Measurements from ENCODE around the gene AIRE. TPM values are rescaled to one million over a fixed set of nuclear protein-coding genes. Genes with fewer than 3 reads are reported as not detected.

Gene AIRE
- total and polyA plus RNA-seq, 12 donors: 0.06 to 1.1 (median 0.09) TPM; not detected in 8

DNA sequence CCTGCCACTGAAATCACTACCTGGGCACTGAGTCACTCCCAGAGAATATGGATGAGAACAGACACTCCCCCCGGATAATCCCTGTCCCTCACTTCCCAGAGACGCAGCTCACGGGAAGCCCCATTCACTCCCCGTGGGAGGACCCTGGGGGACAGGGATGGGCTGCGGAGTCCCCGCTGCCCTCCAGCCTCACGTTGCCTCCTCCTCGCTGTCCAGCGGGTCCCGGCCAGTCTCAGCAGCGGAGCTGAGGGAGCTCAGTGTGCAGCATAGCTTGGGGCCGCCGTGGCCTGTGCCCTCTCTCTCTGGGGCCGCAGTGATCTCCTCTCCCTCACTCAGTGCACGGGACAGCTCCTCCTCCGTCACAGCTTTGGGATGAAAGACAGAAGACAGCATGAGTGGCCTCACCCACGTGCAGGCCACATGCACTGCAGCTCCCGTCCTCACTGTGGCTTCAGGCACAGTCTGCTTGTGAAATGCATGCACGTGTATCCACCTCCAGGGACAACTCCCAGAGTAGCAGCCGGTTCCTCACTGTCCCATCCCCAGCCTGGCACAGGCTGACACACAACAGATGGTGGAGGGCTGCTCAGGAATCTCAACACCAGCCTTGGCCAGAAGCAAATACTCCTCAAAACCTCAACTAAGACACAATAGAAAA, 46.1 kb downstream of the AIRE start:
- no peak overlapping the region for H3K4me3 ChIP-seq
- H3K4me1 ChIP-seq (replicated peaks in 1 of 2): no peaks in the 10 kb centered on the region
- H3K9me3 ChIP-seq (replicated peaks in 1 of 3): no peaks in the 10 kb centered on the region
- intact Hi-C loops (cut with DNase I): no loop called here
- 72 to 80% (median 76%) methylated on average over 11 to 20 of the region's 20 CpGs for WGBS, 4 donors
- peaks cover 0 to 24% of the 10 kb centered on the region in 2 donors for H3K36me3 ChIP-seq (replicated peaks in 1 of 2)
- H3K27me3 ChIP-seq: no peaks in the 10 kb centered on the region
- no peak for TF ChIP-seq POLR2A (IDR thresholded peaks at IDR 0.05)
- TF ChIP-seq, protein P1, sequence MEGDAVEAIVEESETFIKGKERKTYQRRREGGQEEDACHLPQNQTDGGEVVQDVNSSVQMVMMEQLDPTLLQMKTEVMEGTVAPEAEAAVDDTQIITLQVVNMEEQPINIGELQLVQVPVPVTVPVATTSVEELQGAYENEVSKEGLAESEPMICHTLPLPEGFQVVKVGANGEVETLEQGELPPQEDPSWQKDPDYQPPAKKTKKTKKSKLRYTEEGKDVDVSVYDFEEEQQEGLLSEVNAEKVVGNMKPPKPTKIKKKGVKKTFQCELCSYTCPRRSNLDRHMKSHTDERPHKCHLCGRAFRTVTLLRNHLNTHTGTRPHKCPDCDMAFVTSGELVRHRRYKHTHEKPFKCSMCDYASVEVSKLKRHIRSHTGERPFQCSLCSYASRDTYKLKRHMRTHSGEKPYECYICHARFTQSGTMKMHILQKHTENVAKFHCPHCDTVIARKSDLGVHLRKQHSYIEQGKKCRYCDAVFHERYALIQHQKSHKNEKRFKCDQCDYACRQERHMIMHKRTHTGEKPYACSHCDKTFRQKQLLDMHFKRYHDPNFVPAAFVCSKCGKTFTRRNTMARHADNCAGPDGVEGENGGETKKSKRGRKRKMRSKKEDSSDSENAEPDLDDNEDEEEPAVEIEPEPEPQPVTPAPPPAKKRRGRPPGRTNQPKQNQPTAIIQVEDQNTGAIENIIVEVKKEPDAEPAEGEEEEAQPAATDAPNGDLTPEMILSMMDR (IDR thresholded peaks at IDR 0.05): no peak
- no peak for DNase-seq
- H3K27ac ChIP-seq: no peak overlapping the region

DNA sequence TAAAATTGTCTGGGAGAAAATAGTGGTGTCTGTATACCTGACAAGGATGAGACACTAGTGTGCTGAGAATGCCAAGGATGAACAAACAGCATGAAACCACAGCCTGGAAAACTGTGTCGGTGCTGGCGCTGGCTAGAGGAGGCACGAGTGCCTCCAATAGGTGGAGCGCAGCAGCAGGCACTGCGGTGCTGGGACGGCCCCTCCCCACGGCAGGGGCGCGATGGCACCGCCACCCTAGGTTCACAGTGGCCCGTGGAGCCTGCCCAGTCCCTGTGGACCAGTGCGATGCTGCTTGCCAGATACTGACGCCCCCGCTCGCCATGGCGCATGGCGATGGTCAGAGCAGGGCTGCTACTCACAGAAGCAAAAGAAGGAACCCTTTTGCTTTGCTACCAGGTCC, 46.7 kb downstream of the AIRE start:
- Histone ChIP-seq H3K27ac (no peak overlapping the region), H3K36me3 (replicated peaks in 1 of 2) (peaks cover 0 to 29% of the 10 kb centered on the region in 2 donors), H3K9me3 (replicated peaks in 1 of 3) (no peaks in the 10 kb centered on the region), H3K4me3 (no peak overlapping the region), H3K27me3 (no peaks in the 10 kb centered on the region), H3K4me1 (replicated peaks in 1 of 2) (no peaks in the 10 kb centered on the region)
- intact Hi-C loops (cut with DNase I): no loop called here
- TF ChIP-seq, protein P1 (IDR thresholded peaks at IDR 0.05): no peak
- no peak for TF ChIP-seq POLR2A (IDR thresholded peaks at IDR 0.05)
- DNase-seq: no peak
- WGBS, 4 donors: 88 to 95% (median 92%) methylated on average over 12 to 17 of the region's 17 CpGs

DNA sequence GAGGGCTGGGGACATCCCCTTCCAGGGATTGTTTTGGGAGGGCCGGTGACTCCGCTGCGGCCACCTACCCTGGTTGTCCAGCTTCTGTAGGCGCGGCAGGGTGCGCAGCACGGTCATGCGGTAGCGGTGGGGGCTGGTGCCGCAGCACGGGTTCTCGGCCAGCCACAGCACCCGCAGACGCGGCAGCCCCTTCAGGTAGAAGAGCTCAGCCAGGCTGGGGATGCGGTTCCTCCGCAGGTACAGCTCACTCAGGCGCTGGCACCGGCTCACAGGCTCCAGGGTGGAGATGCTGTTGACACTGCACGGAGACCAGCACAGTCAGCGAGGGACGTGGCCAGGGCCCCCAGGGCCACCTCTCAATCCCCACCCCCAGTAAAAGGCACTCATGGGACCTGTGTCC, 47.3 kb downstream of the AIRE start:
- Histone ChIP-seq H3K4me3 (no peak overlapping the region), H3K36me3 (replicated peaks in 1 of 2) (peaks cover 0 to 30% of the 10 kb centered on the region in 2 donors), H3K27me3 (no peaks in the 10 kb centered on the region), H3K9me3 (replicated peaks in 1 of 3) (no peaks in the 10 kb centered on the region), H3K4me1 (replicated peaks in 1 of 2) (peaks cover under 1 to 3% of the 10 kb centered on the region in 2 donors), H3K27ac (no peak overlapping the region)
- DNase-seq: no peak
- TF ChIP-seq, protein P1 (IDR thresholded peaks at IDR 0.05): no peak
- no peak for TF ChIP-seq POLR2A (IDR thresholded peaks at IDR 0.05)
- intact Hi-C loops (cut with DNase I): no loop called here
- WGBS, 4 donors: 93 to 96% (median 94%) methylated on average over 14 to 22 of the region's 22 CpGs

DNA sequence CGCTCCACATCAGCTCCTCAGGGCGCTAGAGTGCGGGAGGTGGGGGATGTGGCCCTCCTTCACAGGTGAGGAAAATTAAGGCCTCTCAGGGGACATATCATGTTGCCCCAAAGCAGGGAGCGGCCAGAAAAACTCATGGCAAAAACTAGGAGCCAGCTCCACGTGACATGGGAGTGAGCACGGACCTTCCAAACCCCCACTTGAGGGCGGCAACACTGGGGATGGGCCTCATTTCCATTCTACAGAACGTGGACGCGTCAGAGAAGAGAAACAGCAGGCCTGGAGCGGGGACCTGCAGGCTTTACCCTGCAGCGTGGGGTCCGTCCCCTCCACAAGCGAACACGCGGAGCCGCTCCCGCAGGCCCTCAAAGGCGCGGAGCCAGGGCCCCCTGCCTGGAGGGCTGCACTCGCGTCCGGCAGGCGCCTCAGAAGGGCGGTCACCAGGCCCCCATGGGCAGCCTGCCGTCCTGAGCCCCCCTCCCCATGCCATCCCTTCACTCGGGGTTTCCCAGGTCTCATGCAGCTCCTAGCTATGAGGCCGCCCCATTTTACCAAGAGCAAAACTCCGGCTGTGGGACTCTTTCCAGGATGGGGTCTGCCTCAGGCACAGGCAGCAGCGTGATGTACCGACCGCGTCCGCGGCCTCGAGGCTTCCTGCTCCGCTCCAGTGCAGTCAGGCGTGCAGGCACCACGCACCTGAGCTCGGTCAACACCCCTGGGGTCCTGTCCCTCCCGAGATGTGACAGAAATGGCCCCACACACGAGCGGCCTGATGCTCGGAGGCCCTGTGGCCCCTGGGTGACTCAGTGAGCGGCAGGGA, 48.0 kb downstream of the AIRE start:
- Histone ChIP-seq H3K36me3 (replicated peaks in 1 of 2) (peaks cover 0 to 30% of the 10 kb centered on the region in 2 donors), H3K4me1 (replicated peaks in 1 of 2) (peaks cover 5 to 8% of the 10 kb centered on the region in 2 donors), H3K27ac (no peak overlapping the region), H3K9me3 (replicated peaks in 1 of 3) (no peaks in the 10 kb centered on the region), H3K4me3 (no peak overlapping the region), H3K27me3 (no peaks in the 10 kb centered on the region)
- TF ChIP-seq, protein P1 (IDR thresholded peaks at IDR 0.05): no peak
- TF ChIP-seq POLR2A (IDR thresholded peaks at IDR 0.05): no peak
- DNase-seq: no peak
- 87 to 92% (median 89%) methylated on average over 23 to 45 of the region's 45 CpGs for WGBS, 4 donors
- intact Hi-C loops (cut with DNase I): no loop called here

All from adrenal gland (tissue), 12 donors.